ENCODE data around the gene MADD.
A peak's percentile ranks its signal among the peaks of the same experiment; 100 is the strongest.

MADD gene

DNA sequence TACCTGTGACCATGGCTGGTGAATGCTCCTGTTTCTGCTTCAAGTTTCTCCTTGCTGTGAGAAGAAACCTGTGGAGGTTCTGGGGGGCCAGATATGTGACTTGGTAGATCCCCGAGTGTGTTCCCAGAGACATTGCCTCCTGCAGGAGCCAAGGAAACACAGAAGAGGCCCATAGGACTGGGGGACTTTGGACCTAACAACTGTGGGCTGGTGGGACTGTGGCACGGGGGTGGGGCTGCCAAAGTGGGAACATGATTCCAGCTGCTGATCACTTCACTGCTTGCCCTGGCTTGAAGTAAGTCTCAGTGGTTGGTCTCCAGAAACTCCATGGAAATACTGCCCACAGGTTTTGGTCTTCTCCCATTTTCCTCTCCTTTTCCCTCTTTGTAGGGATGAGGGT is 16.3 kb upstream of the MADD start:
- DNase-seq (ENCODE audit: low read depth) = no peak

DNA sequence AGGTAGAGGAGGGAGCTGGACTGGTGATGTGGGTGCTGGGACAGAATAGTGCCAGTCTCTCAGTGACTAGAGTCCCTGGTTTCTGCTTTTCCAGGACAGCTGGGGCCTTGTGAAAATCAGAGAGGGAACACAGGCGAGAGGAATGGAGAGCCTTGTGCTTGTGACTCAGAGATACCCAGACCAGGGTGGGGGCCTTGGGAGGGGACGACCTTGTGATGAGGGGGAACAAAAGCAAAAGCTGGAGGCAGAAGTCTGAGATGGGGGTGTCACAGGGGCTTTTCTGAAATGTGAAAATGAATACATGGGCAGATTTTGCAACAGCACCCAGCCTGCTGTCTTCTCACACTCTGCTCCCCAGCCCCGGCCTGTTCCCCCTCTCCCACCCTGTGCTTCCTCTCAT is 15.5 kb upstream of the MADD start:
- DNase-seq (ENCODE audit: low read depth) = no peak

DNA sequence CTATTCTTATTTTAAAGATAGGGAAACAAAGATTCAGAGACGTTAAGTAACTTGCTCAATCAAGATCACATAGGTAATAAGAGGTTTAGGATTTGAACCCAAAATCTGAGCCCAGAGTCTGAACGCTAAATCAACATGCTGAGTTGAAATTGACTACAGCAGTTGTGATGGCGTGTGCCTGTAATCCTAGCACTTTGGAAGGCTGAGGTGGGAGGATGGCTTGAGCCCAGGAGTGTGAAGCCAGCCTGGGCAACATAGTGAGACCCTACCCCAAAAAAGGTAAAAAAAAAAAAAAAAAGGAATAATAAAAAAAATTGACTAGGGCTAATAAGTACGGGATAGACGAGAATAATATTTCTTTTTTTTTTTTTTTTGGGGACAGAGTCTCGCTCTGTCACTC is 13.6 kb upstream of the MADD start:
- DNase-seq (ENCODE audit: low read depth) = no peak

DNA sequence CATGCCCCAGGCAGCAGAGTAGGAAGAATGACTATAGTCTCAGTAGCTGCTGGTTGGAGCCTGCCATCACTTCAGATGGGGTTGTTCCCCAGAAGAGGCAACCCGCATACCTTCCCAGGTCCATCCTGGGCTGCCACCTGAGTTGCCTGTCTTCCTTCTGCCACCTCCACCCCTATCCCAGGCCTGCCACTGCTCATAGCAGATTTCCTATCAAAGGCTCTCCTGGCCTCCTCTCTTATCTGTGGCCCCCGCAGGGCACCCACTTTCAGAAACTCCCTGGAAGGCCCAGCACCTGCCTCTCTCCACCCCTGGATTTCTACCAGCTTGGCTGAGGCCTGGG is 12.8 kb upstream of the MADD start:
- DNase-seq (ENCODE audit: low read depth) = no peak

DNA sequence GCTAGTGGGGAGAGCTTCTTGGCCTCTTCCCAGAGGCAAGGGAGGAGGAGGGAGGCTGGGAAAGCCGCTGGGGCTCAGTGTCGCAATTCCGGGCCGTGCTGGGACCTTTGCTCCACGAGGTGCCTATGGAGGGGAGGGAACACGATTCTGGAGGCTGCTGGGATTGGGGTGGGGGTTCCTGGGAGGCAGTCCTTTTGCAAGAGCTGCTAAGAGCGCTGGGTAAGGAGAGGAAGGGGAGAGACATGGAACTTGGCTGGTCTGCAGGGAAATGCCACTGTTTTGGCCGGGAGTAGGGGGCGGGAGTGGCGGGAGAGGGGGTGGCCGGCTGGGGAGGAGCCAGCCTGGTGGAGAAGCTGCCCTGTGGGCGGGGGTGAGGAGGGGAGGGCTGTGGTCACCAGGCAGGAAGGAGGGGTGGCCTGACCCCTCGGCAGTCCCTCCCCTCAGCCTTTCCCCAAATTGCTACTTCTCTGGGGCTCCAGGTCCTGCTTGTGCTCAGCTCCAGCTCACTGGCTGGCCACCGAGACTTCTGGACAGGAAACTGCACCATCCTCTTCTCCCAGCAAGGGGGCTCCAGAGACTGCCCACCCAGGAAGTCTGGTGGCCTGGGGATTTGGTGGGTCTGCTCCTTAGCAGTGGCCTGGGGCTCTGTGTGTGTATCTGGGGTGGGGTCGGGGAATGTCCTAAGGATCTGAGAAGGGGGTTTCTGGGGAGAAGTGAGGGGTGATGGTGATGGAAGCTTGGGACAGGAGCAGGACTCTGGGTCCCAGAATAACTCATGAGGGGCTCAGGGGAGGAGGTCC is 12.2 kb upstream of the MADD start, which contains the start of gene NR1H3:
Gene NR1H3 (plus strand): TSS at position 480 of the 800 bp plus-strand sequence. CDS start 1,221 bp downstream, outside the sequence.
- no peak for DNase-seq (ENCODE audit: low read depth)

DNA sequence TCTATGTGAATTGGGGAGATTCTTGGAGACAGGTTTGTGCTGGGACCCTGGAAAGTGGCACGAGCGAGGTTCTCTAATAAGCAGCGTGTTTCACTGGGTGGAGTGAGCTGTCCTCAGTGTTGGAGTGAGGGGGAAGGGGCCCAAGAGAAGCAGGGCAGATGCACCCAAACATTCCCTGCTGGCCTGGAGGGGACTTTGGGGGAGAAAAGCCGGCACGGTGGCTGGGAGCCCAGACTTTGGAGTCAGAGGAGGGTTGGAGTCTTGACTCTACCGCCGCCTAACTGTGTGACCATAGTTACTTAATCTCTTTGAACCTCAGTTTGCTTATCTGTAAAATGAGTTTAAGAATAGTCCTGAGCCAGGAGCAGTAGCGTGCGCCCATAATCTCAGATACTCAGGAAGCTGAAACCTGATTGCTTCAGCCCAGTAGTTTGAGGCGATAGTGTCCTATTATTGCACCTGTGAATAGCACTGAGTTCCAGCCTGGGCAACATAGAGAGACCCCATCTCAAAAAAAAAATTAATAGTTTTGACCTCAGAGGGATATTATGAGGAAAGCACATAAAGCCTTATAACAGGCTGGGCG is 11.5 kb upstream of the MADD start:
- no peak for DNase-seq (ENCODE audit: low read depth)

DNA sequence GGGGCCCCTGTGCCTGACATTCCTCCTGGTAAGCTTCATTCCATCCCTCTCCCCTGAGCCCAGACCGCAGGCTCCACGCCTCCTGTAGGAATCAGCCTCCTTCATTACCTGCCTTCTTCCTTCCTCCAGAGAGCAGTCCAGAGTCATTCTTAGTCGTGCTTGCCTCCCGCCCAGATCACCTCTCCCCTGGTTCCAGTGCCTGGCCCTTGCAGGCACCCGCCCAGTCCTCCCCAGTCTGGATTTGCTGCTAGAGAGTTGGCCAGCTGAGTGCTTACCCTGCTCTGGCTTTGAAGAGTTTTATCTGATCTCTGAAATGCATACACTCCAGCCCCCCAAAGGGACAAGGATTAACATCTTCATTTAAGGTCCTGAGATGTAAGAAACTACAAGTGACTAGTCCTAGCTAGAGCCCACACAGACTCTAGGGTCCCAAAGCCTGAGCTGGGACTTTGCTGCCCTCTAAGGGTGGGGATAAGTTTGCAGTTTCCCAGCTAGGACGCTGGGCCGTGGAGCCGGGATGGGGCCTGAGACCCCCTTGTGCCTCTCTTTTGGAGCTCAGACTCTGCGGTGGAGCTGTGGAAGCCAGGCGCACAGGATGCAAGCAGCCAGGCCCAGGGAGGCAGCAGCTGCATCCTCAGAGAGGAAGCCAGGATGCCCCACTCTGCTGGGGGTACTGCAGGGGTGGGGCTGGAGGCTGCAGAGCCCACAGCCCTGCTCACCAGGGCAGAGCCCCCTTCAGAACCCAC is 10.5 kb upstream of the MADD start:
- no peak for DNase-seq (ENCODE audit: low read depth)

DNA sequence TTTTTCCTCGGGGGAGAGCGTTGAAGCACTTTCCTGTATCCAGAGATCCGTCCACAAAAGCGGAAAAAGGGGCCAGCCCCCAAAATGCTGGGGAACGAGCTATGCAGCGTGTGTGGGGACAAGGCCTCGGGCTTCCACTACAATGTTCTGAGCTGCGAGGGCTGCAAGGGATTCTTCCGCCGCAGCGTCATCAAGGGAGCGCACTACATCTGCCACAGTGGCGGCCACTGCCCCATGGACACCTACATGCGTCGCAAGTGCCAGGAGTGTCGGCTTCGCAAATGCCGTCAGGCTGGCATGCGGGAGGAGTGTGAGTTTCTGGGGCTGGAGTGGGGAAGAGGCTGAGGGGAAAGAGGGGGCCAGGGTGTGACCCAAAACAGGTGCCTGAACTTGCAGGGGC is 9.6 kb upstream of the MADD start:
- DNase-seq (ENCODE audit: low read depth) = no peak

DNA sequence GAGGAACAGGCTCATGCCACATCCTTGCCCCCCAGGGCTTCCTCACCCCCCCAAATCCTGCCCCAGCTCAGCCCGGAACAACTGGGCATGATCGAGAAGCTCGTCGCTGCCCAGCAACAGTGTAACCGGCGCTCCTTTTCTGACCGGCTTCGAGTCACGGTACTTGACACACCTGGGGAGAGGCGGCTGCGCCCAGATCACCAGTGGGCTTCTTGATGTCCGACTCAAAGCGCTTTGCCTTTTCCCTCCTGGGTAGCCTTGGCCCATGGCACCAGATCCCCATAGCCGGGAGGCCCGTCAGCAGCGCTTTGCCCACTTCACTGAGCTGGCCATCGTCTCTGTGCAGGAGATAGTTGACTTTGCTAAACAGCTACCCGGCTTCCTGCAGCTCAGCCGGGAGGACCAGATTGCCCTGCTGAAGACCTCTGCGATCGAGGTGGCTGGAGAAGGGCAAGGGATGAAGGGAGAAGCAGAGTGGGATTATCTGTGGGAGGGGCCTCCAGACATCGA is 8.6 kb upstream of the MADD start:
- DNase-seq (ENCODE audit: low read depth) = no peak

DNA sequence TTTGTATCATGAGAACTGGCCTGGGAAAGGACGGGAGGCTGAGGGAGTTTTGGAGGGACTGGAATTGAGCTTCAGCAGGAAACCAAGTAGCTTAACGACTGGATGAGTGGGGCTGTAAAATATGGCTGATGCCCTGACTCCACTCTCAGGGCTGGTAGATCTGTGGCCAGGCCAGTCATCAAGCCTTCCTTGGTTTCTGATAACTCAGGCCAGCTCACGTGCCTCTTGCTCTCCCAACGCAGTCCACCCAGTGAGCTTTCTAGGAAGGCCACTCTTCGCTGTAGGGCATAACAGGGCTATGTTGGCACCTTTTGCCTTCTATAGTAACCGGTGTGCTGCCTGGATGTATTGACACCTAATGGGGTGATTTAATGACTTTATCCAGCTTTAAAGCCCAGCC is 5.8 kb upstream of the MADD start:
- DNase-seq (ENCODE audit: low read depth) = no peak

DNA sequence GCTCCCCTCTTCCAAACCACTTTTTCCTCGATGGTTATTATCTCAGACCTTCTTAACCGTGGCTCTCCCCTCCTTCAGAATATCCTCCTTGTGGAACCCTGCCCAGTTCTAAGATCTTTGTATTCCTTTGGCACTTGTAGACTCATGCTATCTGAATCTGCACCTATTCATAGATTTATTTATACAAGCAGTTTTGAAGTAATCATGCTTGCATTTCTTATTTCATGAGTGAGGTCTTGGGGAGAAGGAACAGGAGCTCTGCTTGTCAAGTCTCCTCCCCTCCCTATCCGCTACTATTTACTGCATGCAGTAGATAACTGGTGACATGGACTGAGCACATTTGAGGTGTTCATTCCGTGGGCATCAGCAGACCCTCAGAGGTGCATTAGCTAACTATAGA is 5.4 kb upstream of the MADD start:
- DNase-seq (ENCODE audit: low read depth) = no peak

DNA sequence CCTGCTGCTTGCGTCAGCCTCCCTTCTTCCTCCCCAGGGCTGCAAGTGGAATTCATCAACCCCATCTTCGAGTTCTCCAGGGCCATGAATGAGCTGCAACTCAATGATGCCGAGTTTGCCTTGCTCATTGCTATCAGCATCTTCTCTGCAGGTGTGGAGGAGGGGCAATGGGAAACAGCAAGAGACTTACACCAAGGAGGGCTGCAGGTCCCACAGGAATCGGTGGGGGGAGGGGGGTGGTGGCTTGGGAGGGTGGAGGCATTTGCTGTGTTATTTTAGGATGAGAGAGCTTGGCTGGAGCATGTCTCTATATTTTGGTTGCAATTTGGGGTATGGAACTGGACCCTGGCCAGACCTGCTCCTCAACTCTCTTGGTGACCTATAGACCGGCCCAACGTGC is 2.1 kb upstream of the MADD start:
- DNase-seq (ENCODE audit: low read depth) = no peak

DNA sequence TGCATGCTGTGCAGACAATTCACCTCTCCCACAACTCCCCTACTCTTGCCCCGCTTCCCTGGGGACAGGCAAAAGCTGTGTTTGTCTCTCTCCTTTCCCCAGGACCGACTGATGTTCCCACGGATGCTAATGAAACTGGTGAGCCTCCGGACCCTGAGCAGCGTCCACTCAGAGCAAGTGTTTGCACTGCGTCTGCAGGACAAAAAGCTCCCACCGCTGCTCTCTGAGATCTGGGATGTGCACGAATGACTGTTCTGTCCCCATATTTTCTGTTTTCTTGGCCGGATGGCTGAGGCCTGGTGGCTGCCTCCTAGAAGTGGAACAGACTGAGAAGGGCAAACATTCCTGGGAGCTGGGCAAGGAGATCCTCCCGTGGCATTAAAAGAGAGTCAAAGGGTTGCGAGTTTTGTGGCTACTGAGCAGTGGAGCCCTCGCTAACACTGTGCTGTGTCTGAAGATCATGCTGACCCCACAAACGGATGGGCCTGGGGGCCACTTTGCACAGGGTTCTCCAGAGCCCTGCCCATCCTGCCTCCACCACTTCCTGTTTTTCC is 1.4 kb upstream of the MADD start:
- DNase-seq (ENCODE audit: low read depth) = no peak

DNA sequence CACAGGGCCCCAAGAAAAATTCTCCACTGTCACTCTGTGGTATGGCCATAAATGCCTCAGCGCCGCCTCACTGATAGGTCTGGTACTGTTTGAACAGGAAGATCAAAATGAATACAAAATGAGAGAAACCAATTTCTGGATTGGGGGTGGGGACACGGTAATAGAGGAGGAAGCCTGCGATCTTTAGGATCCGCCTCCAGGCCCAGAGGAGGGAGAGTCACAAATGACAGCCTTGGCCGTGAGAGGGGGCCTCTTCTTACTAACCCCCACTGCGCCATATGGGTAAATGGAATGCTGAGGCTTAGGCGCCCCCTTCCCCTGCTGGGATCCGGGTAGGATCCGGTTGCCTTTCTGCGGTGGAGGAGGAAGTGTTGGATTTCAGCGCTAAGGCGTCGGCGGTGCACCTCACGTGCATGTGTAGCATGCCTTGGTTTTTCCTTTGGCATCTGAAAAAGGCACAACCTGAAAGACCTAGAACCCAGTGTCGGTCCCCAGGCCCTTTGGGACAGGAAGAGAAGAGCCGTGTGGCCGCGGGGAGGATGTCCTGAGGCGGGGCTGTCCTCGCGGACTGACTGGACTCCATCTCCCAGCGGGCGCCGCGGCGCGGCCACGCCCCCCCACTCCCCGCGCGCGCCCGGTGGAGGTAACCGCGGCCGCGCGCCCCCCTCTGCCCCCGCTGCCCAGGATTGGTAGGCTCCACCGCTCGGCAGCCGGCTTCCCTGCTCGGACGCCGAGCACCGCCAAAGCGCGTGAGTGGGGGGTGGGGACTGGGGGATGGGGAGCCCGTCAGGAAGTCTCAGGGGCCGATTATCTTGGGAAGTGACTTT is 718 bp upstream of the MADD start:
- DNase-seq (ENCODE audit: low read depth) = peak; percentile 64

DNA sequence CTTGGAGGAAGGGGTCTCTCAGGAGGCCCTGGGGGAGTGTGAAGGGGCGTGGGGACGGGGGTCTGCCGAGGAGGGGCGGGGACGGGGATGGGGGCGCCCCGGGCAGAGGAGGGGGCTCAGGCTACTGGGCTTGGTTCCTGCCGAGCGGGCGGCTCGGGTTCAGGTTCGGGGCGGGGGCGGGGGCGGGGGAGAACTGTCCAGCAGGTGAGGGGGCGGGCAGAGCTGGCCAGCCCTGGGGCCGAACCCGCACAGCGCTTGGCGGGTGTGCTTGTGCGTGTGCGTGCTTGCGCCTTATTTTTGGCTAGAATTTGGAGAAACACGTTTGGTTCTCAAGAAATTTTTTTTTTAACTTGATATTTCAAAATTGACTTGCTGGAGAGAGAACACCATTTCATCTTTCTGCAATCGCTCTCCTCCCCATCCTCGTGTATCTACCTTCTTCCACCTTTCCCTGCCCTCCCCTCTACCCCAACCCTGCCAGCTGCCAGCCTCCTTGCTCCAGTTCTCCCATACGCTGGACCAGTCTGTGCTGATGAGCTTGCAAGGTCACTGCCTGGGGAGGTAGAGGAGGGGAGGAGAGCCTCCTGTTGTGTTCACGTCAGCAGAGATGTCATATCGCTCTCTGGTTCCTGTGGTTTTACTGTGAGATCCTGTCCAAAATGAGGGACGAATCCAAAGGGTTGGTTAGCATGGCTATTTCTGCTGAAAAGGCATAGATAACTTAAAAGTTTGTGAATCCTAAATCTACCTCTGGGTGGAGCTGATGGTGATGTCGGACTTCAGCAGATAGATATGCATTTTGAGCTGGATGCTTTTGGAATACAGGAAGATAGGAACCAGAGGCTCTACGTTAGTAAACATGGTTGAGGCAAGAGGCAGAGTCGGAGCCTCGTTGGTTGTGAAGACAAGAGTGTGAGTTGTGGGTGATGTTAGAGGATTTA is 668 bp downstream of the MADD start:
- DNase-seq (ENCODE audit: low read depth) = peak; percentile 20

DNA sequence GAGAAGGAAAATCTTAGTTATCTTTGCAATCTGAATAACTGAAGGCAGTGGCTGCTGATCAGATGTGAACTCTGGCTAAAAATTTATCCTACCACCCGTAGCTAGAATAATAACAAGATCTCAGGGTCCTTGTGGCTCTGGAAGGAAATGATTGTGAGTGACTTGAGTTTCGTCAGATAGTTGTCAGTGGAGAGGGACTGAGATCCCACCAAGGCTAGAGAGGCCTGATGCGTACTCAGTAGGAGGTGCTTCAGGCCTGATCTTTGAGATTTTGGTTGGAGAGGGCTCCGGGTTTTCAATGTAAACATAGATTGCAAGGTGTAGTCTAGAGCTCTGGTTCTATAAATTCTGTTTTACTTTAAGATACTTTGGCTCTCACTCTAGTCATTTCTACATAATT is 1.4 kb downstream of the MADD start:
- DNase-seq (ENCODE audit: low read depth) = no peak

DNA sequence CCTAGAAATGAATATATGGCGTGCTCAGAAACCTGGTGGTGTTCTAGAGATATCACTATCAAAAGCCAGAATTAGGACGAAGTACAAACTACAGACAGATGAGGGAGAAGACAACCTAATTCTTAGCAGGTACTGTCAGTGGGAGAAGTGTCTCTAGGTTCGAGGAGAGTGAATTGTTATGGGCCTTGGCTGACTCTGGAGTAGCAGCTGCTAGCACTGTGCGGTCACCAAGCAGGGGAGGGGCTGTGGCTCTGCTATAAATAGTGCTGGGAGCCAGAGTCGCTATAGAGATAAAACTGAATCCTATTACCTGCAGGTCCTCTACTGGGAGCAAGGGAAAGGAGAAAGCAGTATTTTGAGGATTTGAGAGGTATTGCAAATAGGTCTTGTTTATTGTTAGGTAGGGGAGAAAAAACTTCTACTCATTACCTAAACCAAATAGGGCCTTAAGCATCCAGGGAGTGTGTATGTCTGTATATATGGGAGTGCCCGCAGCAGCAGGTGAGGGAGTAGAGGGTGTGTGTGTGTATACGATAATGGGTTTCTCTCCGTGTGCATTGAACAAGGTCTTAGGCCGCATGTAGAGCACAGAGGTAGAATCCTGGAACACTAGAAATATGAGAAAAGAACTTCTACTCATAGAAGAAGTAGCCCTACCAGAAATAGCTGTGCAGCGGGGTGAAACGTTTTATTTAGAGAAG is 2.2 kb downstream of the MADD start:
- DNase-seq (ENCODE audit: low read depth) = no peak

DNA sequence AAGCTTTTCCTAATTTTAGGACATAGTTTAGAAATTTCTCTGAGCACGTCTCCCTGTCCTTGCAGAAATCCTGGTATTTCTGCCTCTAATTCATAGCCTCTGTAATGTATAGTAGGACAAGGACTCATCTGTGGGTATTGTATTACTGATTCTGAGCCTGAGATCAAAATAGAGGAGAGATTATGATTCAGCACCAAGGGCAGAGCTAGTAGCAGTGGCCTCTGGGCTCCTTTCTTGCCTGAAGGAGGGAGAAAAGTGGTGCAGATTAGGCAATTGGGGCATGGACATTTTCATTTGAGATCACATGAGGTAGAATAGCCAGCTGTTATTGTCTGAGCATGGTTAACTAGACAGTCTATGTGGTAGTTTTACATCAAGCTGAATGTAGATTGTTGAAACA is 2.8 kb downstream of the MADD start:
- no peak for DNase-seq (ENCODE audit: low read depth)

DNA sequence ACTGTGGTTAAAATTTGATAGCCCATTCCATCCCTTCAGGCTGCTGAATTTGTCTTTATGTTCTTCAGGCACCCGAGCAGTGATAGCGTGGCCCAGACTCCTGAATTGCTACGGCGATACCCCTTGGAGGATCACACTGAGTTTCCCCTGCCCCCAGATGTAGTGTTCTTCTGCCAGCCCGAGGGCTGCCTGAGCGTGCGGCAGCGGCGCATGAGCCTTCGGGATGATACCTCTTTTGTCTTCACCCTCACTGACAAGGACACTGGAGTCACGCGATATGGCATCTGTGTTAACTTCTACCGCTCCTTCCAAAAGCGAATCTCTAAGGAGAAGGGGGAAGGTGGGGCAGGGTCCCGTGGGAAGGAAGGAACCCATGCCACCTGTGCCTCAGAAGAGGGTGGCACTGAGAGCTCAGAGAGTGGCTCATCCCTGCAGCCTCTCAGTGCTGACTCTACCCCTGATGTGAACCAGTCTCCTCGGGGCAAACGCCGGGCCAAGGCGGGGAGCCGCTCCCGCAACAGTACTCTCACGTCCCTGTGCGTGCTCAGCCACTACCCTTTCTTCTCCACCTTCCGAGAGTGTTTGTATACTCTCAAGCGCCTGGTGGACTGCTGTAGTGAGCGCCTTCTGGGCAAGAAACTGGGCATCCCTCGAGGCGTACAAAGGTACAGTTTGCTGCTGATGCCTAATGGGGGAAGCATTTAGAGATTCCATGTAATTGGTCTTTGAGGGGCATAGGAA is 4.7 kb downstream of the MADD start:
- no peak for DNase-seq (ENCODE audit: low read depth)
